Left renal pelvis (tissue), 4 donors: ENCODE measurements around the gene SCARB2. TPM values are rescaled to one million over a fixed set of nuclear protein-coding genes. Genes with fewer than 3 reads are reported as not detected.
A peak's percentile ranks its signal among the peaks of the same experiment; 100 is the strongest.
"Not testable (repeated sequence)": the region's sequence is repeated elsewhere in the genome, so short reads cannot be mapped to it uniquely, and the experiment has no call there.

Source experiments
- DNase-seq, 4 donors: peaks; one replicate each; pipeline ENCODE4 v3.0.0-alpha.2; 2013; ENCODE audit warnings: low read depth in 4 of 4, low spot score in 3 of 4
- polyA plus RNA-seq, 4 donors: library from polyadenylated mRNA; unstranded; fragments of 120-200 nt; gene quantifications; one replicate each; pipeline ENCODE4 v1.2.1, GENCODE V29; 2013; ENCODE audit not compliant: insufficient read length in 4 of 4

Gene SCARB2
- 100 to 1,000 TPM; 138 to 220 (median 191) TPM for polyA plus RNA-seq

GRCh38 chr4:76213415-76214176 lies at the start of gene SCARB2:
Gene SCARB2 (minus strand): TSS chr4:76213824. CDS start chr4:76213543, 281 bp downstream.
- peak in 3 of 4 donors; percentile 65 to 78 (median 69) for DNase-seq

- no peak for DNase-seq
These were observed 46.9 kb upstream of the SCARB2 start for GRCh38 chr4:76260571-76260970.

- no peak for DNase-seq
These were observed 44.2 kb upstream of the SCARB2 start for GRCh38 chr4:76257824-76258223.

- no peak for DNase-seq
These were observed 43.3 kb upstream of the SCARB2 start for GRCh38 chr4:76256968-76257367.

GRCh38 chr4:76256032-76256431 lies 42.4 kb upstream of the SCARB2 start:
- DNase-seq: no peak

- DNase-seq: no peak
These were observed 39.9 kb upstream of the SCARB2 start for GRCh38 chr4:76253511-76253910.

GRCh38 chr4:76252271-76252653 lies 38.6 kb upstream of the SCARB2 start:
- no peak for DNase-seq

- DNase-seq: peak; percentile 38 to 65 (median 60)
These were observed 38.0 kb upstream of the SCARB2 start, which contains the start of gene FAM47E for GRCh38 chr4:76251441-76252270. Gene FAM47E (plus strand): TSS chr4:76251721. CDS start chr4:76251747, 26 bp downstream.

GRCh38 chr4:76250962-76251361 lies 37.3 kb upstream of the SCARB2 start:
- DNase-seq: no peak

GRCh38 chr4:76246852-76247251 lies 33.2 kb upstream of the SCARB2 start:
- no peak for DNase-seq

GRCh38 chr4:76246025-76246424 lies 32.4 kb upstream of the SCARB2 start:
- no peak for DNase-seq

GRCh38 chr4:76243877-76244276 lies 30.3 kb upstream of the SCARB2 start:
- DNase-seq: not testable (repeated sequence)

GRCh38 chr4:76240236-76240635 lies 26.6 kb upstream of the SCARB2 start:
- no peak for DNase-seq

GRCh38 chr4:76238701-76239100 lies 25.1 kb upstream of the SCARB2 start:
- DNase-seq: no peak

GRCh38 chr4:76238236-76238635 lies 24.6 kb upstream of the SCARB2 start:
- DNase-seq: no peak

- DNase-seq: no peak
These were observed 22.3 kb upstream of the SCARB2 start for GRCh38 chr4:76235915-76236314.

- DNase-seq: no peak
These were observed 21.8 kb upstream of the SCARB2 start for GRCh38 chr4:76235407-76235806.

- DNase-seq: no peak
These were observed 21.0 kb upstream of the SCARB2 start for GRCh38 chr4:76234679-76235044.

GRCh38 chr4:76233967-76234678 lies 20.5 kb upstream of the SCARB2 start:
- DNase-seq: no peak

- no peak for DNase-seq
These were observed 19.9 kb upstream of the SCARB2 start for GRCh38 chr4:76233529-76233928.

GRCh38 chr4:76233083-76233482 lies 19.5 kb upstream of the SCARB2 start:
- DNase-seq: no peak
